K562 (cell line): ENCODE data around the gene SZT2. TPM values are rescaled to one million over a fixed set of nuclear protein-coding genes. Genes with fewer than 3 reads are reported as not detected.
A peak's percentile ranks its signal among the peaks of the same experiment; 100 is the strongest.

Experiments
- CHD4 ChIP-seq: fragments of 200-600 bp; sonication (generic); IDR thresholded peaks from 3 replicates; pipeline ENCODE4 v1.6.1; 2012; ENCODE audit warnings: low read depth, mild to moderate bottlenecking, mixed read lengths, low read length, inconsistent platforms; ENCODE audit not compliant: insufficient read depth, insufficient replicate concordance, poor library complexity, severe bottlenecking
- CTCFL ChIP-seq: IDR thresholded peaks from 2 replicates; pipeline ENCODE4 v1.6.1; 2011; ENCODE audit warnings: borderline replicate concordance, low read depth, mild to moderate bottlenecking, moderate library complexity, low read length; ENCODE audit not compliant: insufficient read depth, poor library complexity, severe bottlenecking
- GTF2F1 ChIP-seq: IDR thresholded peaks from 2 replicates; pipeline ENCODE4 v1.6.1; 2011; ENCODE audit warnings: low read depth, low read length, improper control_type of control experiment
- NELFE ChIP-seq: IDR thresholded peaks from 2 replicates; pipeline ENCODE4 v1.6.1; 2011; ENCODE audit warnings: mild to moderate bottlenecking; ENCODE audit not compliant: insufficient read depth, insufficient read length
- NFE2L1 ChIP-seq: fragments of 450-650 bp; IDR thresholded peaks from 2 replicates; pipeline ENCODE4 v1.6.1; 2016; ENCODE audit warnings: missing genetic modification characterization, low read depth, mild to moderate bottlenecking, missing compliant biosample characterization, moderate library complexity, borderline replicate concordance
- PCBP1 ChIP-seq: fragments of 200-400 bp; formaldehyde crosslinking; IDR thresholded peaks from 2 replicates; pipeline ENCODE4 v1.6.1; 2018; ENCODE audit warnings: mild to moderate bottlenecking, low read depth, low read length; ENCODE audit not compliant: poor library complexity, severe bottlenecking
- POLR2G ChIP-seq: fragments of 200-400 bp; formaldehyde crosslinking; IDR thresholded peaks from 2 replicates; pipeline ENCODE4 v1.6.1; 2017; ENCODE audit warnings: low read depth, mild to moderate bottlenecking, antibody characterized with exemption, low read length, moderate library complexity
- PYGO2 ChIP-seq: fragments of 450-650 bp; IDR thresholded peaks from 2 replicates; pipeline ENCODE4 v1.6.1; 2016; ENCODE audit warnings: mild to moderate bottlenecking, missing genetic modification characterization, moderate library complexity, missing compliant biosample characterization
- RBM15 ChIP-seq: fragments of 200-400 bp; formaldehyde crosslinking; IDR thresholded peaks from 2 replicates; pipeline ENCODE4 v1.6.1; 2018; ENCODE audit warnings: mild to moderate bottlenecking, low read length, moderate library complexity; ENCODE audit not compliant: insufficient read depth
- ZBTB33 ChIP-seq: sonication (generic); formaldehyde crosslinking; IDR thresholded peaks from 2 replicates; pipeline ENCODE4 v1.8.1; 2023; ENCODE audit warnings: mild to moderate bottlenecking, missing genetic modification reagents
- ZBTB40 ChIP-seq, 2 experiments: fragments of 450-650 bp in 1 of 2; sonication (generic) in 1 of 2; formaldehyde crosslinking in 1 of 2; IDR thresholded peaks; 2 replicates each; pipeline versions ENCODE4 v1.7.1 to v1.9.0; 2016 to 2022; ENCODE audit warnings: inconsistent platforms in 1 of 2, mild to moderate bottlenecking in 1 of 2, missing genetic modification reagents in 1 of 2
- polyA plus RNA-seq, 8 experiments: library from polyadenylated mRNA; depleted of rRNA in 4 of 8; stranded (reverse) in 5 of 8; unstranded in 3 of 8; fragments of >200 nt; fragmentation: Nextera tagmentation in 2 of 8; fragmentation: Illumina TruSeq in 1 of 8; extraction: Ambion mirVana in 2 of 8; extraction: Trizol in 1 of 8; gene quantifications; 2 replicates each; pipeline versions ENCODE4 v1.2.1 to v1.2.3, GENCODE V29; 2011 to 2014; ENCODE audit warnings: inconsistent platforms in 1 of 8, missing spikeins in 1 of 8
- total RNA-seq, 7 experiments: library from RNA; depleted of rRNA in 6 of 7; stranded (reverse); fragments of >200 nt in 6 of 7; fragmentation: Illumina TruSeq in 2 of 7; extraction: Trizol in 2 of 7; gene quantifications; 2 replicates each; pipeline versions ENCODE4 v1.2.1 to v1.2.3, GENCODE V29; 2011 to 2021; ENCODE audit warnings: low replicate concordance in 1 of 7

The SZT2 gene
- total and polyA plus RNA-seq, 9 of the 15 experiments (the other 6 are each of a cell fraction or from before 2014, with no cell fraction given), result 0.88 to 31.0 (median 12.8) TPM

GRCh38 chr1:43367904-43368645 lies 21.6 kb upstream of the SZT2 start, which contains the start of gene ELOVL1 (continued):
- TF ChIP-seq CTCFL (no peak), ZBTB40 (IDR thresholded peaks at IDR 0.05) (peak; percentile 49; the same call in 1 of the 2 replicates), ZBTB40 (CRISPR knock-in tag; IDR thresholded peaks at IDR 0.05) (no peak), GTF2F1 (no peak; the same call in 1 of the 2 replicates), PCBP1 (no peak), NFE2L1 (tag) (no peak), PYGO2 (tag) (no peak), NELFE (no peak), POLR2G (peak; percentile 96), ZBTB33 (CRISPR knock-in tag) (peak; percentile 82; the same call in 1 of the 2 replicates), CHD4 (no peak), RBM15 (no peak)
